Prostate gland (tissue), 2 donors: ENCODE results near the gene SERINC1.

Source experiments
- POLR2A ChIP-seq: fragments of 450-650 bp; IDR thresholded peaks from one replicate; pipeline ENCODE4 v1.6.1; 2016; ENCODE audit warnings: antibody characterized with exemption, mild to moderate bottlenecking
- POLR2AphosphoS5 ChIP-seq: sonication (generic); formaldehyde crosslinking; IDR thresholded peaks from one replicate; pipeline ENCODE4 v1.6.1; 2017; ENCODE audit warnings: antibody characterized with exemption
- TF ChIP-seq, protein P1 (sequence below), 4 experiments: fragments of 200-600 bp in 2 of 4; fragments of 450-650 bp in 2 of 4; sonication (generic) in 2 of 4; IDR thresholded peaks; 1 replicate in 3 of 4; 2 replicates in 1 of 4; pipeline ENCODE4 v1.5.1; 2016 to 2019; ENCODE audit warnings: antibody characterized with exemption in 4 of 4, mild to moderate bottlenecking in 2 of 4, moderate library complexity in 2 of 4

DNA sequence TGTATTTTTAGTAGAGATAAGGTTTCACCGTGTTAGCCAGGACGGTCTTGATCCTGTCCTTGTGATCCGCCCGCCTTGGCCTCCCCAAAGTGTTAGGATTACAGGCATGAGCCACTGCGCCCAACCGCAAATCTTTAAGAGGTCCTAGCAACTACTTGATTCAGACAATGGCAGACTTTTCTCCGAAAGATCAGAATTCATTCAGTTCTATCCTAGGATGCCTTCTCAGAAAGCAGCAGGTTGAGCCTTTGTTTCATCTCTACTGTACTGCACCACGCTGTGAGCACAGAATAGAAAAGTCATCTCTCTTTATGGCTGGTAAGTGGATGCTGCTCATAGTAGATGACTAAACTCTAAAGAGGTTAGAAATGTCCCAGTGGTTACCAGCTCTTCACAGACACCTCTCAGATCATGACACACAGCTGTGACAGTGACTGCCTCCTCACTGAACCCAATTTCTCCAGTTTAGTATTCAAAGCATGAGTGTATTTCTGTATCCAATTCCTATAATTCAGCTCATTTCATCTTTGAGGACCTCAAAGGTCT, 78.2 kb downstream of the SERINC1 start:
- TF ChIP-seq POLR2A (no peak), POLR2AphosphoS5 (no peak)
- TF ChIP-seq, protein P1, sequence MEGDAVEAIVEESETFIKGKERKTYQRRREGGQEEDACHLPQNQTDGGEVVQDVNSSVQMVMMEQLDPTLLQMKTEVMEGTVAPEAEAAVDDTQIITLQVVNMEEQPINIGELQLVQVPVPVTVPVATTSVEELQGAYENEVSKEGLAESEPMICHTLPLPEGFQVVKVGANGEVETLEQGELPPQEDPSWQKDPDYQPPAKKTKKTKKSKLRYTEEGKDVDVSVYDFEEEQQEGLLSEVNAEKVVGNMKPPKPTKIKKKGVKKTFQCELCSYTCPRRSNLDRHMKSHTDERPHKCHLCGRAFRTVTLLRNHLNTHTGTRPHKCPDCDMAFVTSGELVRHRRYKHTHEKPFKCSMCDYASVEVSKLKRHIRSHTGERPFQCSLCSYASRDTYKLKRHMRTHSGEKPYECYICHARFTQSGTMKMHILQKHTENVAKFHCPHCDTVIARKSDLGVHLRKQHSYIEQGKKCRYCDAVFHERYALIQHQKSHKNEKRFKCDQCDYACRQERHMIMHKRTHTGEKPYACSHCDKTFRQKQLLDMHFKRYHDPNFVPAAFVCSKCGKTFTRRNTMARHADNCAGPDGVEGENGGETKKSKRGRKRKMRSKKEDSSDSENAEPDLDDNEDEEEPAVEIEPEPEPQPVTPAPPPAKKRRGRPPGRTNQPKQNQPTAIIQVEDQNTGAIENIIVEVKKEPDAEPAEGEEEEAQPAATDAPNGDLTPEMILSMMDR (IDR thresholded peaks at IDR 0.05): no peak
